Lower lobe of right lung (tissue), 2 donors: ENCODE results near the gene PDE2A. TPM values are rescaled to one million over a fixed set of nuclear protein-coding genes. Genes with fewer than 3 reads are reported as not detected.

Experiments used
- ATAC-seq, 2 donors: fragments of 200-7000 bp; cut with Tn5 transposase; one replicate each; pipeline ENCODE4 v1.9.1; 2020 to 2022; ENCODE audit warnings: mild to moderate bottlenecking in 2 of 2, moderate library complexity in 2 of 2
- DNase-seq: peaks from one replicate; pipeline ENCODE4 v3.0.0-alpha.2; 2020
- H3K27ac ChIP-seq: fragments of 200-600 bp; one replicate; pipeline ENCODE4 v1.8.0; 2022
- H3K27me3 ChIP-seq: fragments of 200-600 bp; one replicate; pipeline ENCODE4 v1.8.0; 2022; ENCODE audit warnings: low read depth
- H3K36me3 ChIP-seq: fragments of 200-600 bp; one replicate; pipeline ENCODE4 v1.8.0; 2022; ENCODE audit warnings: mild to moderate bottlenecking
- H3K4me1 ChIP-seq: fragments of 200-600 bp; one replicate; pipeline ENCODE4 v1.8.0; 2022
- H3K4me3 ChIP-seq: fragments of 200-600 bp; one replicate; pipeline ENCODE4 v1.8.0; 2022; ENCODE audit warnings: mild to moderate bottlenecking
- H3K9me3 ChIP-seq: fragments of 200-600 bp; one replicate; pipeline ENCODE4 v1.8.0; 2022
- CTCF ChIP-seq: fragments of 200-600 bp; IDR thresholded peaks from one replicate; pipeline ENCODE4 v1.8.0; 2022; ENCODE audit warnings: antibody characterized with exemption, mild to moderate bottlenecking
- intact Hi-C: fragments of 100-400 bp; cut with DNase I; formaldehyde crosslinking; loops from one replicate; pipeline ENCODE4 v1.11.0; 2022
- total RNA-seq: library from RNA; stranded (reverse); fragmentation: NEBNext Ultra II Directional; extraction: Animal tissue kit (Norgen Biotek cat#: 25700); gene quantifications from one replicate; pipeline ENCODE4 v1.2.1, GENCODE V29; 2021
- donor health status: DM: no; HTN: yes; CAD: no; lungs with severe emphysema.

Gene PDE2A
- total RNA-seq, 1 donor from 2014 or later = 19.5 TPM

GRCh38 chr11:72634016-72634415, 40.2 kb downstream of the PDE2A start:
- ATAC-seq = no peak
- no peaks in the 10 kb centered on the region for H3K9me3 ChIP-seq
- H3K27ac ChIP-seq = no peak overlapping the region
- no peak overlapping the region for H3K4me3 ChIP-seq
- no peaks in the 10 kb centered on the region for H3K36me3 ChIP-seq
- peaks cover 17% of the 10 kb centered on the region for H3K27me3 ChIP-seq
- no peak for DNase-seq
- TF ChIP-seq CTCF = no peak
- intact Hi-C loops = no loop called here
- H3K4me1 ChIP-seq = no peaks in the 10 kb centered on the region

- intact Hi-C loops = no loop called here
- DNase-seq (no peak), ATAC-seq (no peak)
- H3K9me3 ChIP-seq = no peaks in the 10 kb centered on the region
- no peaks in the 10 kb centered on the region for H3K4me1 ChIP-seq
- no peaks in the 10 kb centered on the region for H3K36me3 ChIP-seq
- H3K4me3 ChIP-seq = no peak overlapping the region
- no peak for TF ChIP-seq CTCF
- H3K27ac ChIP-seq = peak overlapping the region; percentile 26
- peaks cover 16% of the 10 kb centered on the region for H3K27me3 ChIP-seq
These were observed 41.2 kb downstream of the PDE2A start for GRCh38 chr11:72633068-72633467.

GRCh38 chr11:72631806-72632731, 42.2 kb downstream of the PDE2A start:
- Histone ChIP-seq H3K27ac (no peak overlapping the region), H3K27me3 (peaks cover 16% of the 10 kb centered on the region), H3K36me3 (no peaks in the 10 kb centered on the region), H3K9me3 (no peaks in the 10 kb centered on the region), H3K4me1 (no peaks in the 10 kb centered on the region), H3K4me3 (no peak overlapping the region)
- no peak for DNase-seq
- intact Hi-C loops = no loop called here
- no peak for TF ChIP-seq CTCF
- ATAC-seq = peak in 1 of 2 donors; percentile 46

GRCh38 chr11:72630104-72630852, 43.9 kb downstream of the PDE2A start:
- peaks cover 15% of the 10 kb centered on the region for H3K4me1 ChIP-seq
- TF ChIP-seq CTCF = no peak
- H3K36me3 ChIP-seq = no peaks in the 10 kb centered on the region
- DNase-seq = no peak
- H3K4me3 ChIP-seq = no peak overlapping the region
- intact Hi-C loops = no loop called here
- no peaks in the 10 kb centered on the region for H3K9me3 ChIP-seq
- H3K27ac ChIP-seq = no peak overlapping the region
- no peak for ATAC-seq
- peaks cover 16% of the 10 kb centered on the region for H3K27me3 ChIP-seq

- H3K27me3 ChIP-seq = peaks cover 16% of the 10 kb centered on the region
- intact Hi-C loops = no loop called here
- H3K36me3 ChIP-seq = no peaks in the 10 kb centered on the region
- no peak overlapping the region for H3K27ac ChIP-seq
- TF ChIP-seq CTCF = no peak
- no peak overlapping the region for H3K4me3 ChIP-seq
- DNase-seq (no peak), ATAC-seq (no peak)
- no peaks in the 10 kb centered on the region for H3K9me3 ChIP-seq
- H3K4me1 ChIP-seq = peaks cover 25% of the 10 kb centered on the region
These were observed 45.0 kb downstream of the PDE2A start for GRCh38 chr11:72629266-72629665.
